Measurements from ENCODE around the gene GALNT17. TPM values are rescaled to one million over a fixed set of nuclear protein-coding genes. Genes with fewer than 3 reads are reported as not detected.

GALNT17 gene
- total RNA-seq, 1 experiment from 2014 or later = not detected

DNA sequence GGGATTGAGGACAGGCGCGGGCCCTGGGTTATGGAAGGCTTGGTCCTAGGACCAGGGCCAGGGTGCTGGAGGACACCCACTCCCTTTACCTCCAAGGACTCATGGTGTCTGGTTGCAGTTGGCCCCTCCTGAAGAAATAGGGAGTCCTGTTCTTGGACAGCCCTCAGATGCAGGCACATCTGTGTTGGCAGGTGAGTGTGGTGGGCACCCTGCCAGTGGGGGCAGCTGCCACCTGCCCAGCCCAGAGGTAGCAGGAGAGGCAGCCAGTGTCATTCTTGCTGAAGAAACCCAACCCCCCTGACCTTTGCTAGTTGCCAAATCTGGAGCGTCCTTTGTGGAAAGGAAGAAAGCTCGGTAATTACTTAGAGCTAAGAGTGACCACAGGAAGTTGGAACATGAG, 8.3 kb downstream of the GALNT17 start:
- Histone ChIP-seq H3K27me3 (replicated peaks; ENCODE audit: insufficient read depth, low read depth, low read length, poor library complexity) (no peaks in the 10 kb centered on the region), H3K4me1 (ENCODE audit: insufficient read depth, low read length, poor library complexity, severe bottlenecking) (no peaks in the 10 kb centered on the region), H3K9me3 (ENCODE audit: low read depth, low read length, poor library complexity, severe bottlenecking) (peaks cover 14% of the 10 kb centered on the region), H3K36me3 (ENCODE audit: insufficient read depth, low read length, poor library complexity, severe bottlenecking) (no peaks in the 10 kb centered on the region), H3K4me3 (ENCODE audit: low read depth, low read length, poor library complexity, severe bottlenecking) (no peak overlapping the region), H3K27ac (ENCODE audit: low read depth, low read length, poor library complexity, severe bottlenecking) (no peak overlapping the region)
- BruUV-seq (replicated peaks) = no TSS peak
- intact Hi-C loops (cut with micrococcal nuclease; ENCODE audit: unreplicated experiment) = no loop called here
- no peak for DNase-seq (ENCODE audit: low spot score)
- POLR2A ChIA-PET (ENCODE audit: low non-redundant PET) = no interaction called here
- TF ChIP-seq EZH2 (IDR thresholded peaks at IDR 0.05; ENCODE audit: borderline replicate concordance, low read depth, low read length, poor library complexity, severe bottlenecking) (no peak), CTCF (conservative IDR thresholded peaks at IDR 0.05; ENCODE audit: low read depth, low read length) (no peak)
- CTCF ChIA-PET = no interaction called here

- intact Hi-C loops (cut with micrococcal nuclease; ENCODE audit: unreplicated experiment) = no loop called here
- TF ChIP-seq CTCF (conservative IDR thresholded peaks at IDR 0.05; ENCODE audit: low read depth, low read length) (no peak), EZH2 (IDR thresholded peaks at IDR 0.05; ENCODE audit: borderline replicate concordance, low read depth, low read length, poor library complexity, severe bottlenecking) (no peak)
- Histone ChIP-seq H3K27me3 (replicated peaks; ENCODE audit: insufficient read depth, low read depth, low read length, poor library complexity) (no peaks in the 10 kb centered on the region), H3K36me3 (ENCODE audit: insufficient read depth, low read length, poor library complexity, severe bottlenecking) (no peaks in the 10 kb centered on the region), H3K4me3 (ENCODE audit: low read depth, low read length, poor library complexity, severe bottlenecking) (no peak overlapping the region), H3K4me1 (ENCODE audit: insufficient read depth, low read length, poor library complexity, severe bottlenecking) (no peaks in the 10 kb centered on the region), H3K9me3 (ENCODE audit: low read depth, low read length, poor library complexity, severe bottlenecking) (peaks cover 22% of the 10 kb centered on the region), H3K27ac (ENCODE audit: low read depth, low read length, poor library complexity, severe bottlenecking) (no peak overlapping the region)
- ChIA-PET POLR2A (ENCODE audit: low non-redundant PET) (no interaction called here), CTCF (no interaction called here)
- no TSS peak for BruUV-seq (replicated peaks)
- no peak for DNase-seq (ENCODE audit: low spot score)
Measured at GRCh38 chr7:71144963-71145362, 13.0 kb downstream of the GALNT17 start.

GRCh38 chr7:71145906-71146901, 14.3 kb downstream of the GALNT17 start:
- ChIA-PET POLR2A (ENCODE audit: low non-redundant PET) (no interaction called here), CTCF (no interaction called here)
- H3K9me3 ChIP-seq (ENCODE audit: low read depth, low read length, poor library complexity, severe bottlenecking) = peaks cover 27% of the 10 kb centered on the region
- no peak for DNase-seq (ENCODE audit: low spot score)
- no peaks in the 10 kb centered on the region for H3K36me3 ChIP-seq (ENCODE audit: insufficient read depth, low read length, poor library complexity, severe bottlenecking)
- no peak overlapping the region for H3K27ac ChIP-seq (ENCODE audit: low read depth, low read length, poor library complexity, severe bottlenecking)
- H3K4me1 ChIP-seq (ENCODE audit: insufficient read depth, low read length, poor library complexity, severe bottlenecking) = no peaks in the 10 kb centered on the region
- H3K27me3 ChIP-seq (replicated peaks; ENCODE audit: insufficient read depth, low read depth, low read length, poor library complexity) = no peaks in the 10 kb centered on the region
- BruUV-seq (replicated peaks) = no TSS peak
- no peak overlapping the region for H3K4me3 ChIP-seq (ENCODE audit: low read depth, low read length, poor library complexity, severe bottlenecking)
- intact Hi-C loops (cut with micrococcal nuclease; ENCODE audit: unreplicated experiment) = no loop called here
- TF ChIP-seq CTCF (conservative IDR thresholded peaks at IDR 0.05; ENCODE audit: low read depth, low read length) = no peak
- TF ChIP-seq EZH2 (IDR thresholded peaks at IDR 0.05; ENCODE audit: borderline replicate concordance, low read depth, low read length, poor library complexity, severe bottlenecking) = no peak

Data from A673 (cell line).